ENCODE measurements around the gene CLCN3. TPM values are rescaled to one million over a fixed set of nuclear protein-coding genes. Genes with fewer than 3 reads are reported as not detected.
A peak's percentile ranks its signal among the peaks of the same experiment; 100 is the strongest.

CLCN3 gene
- total RNA-seq, 1 experiment from 2014 or later = 16.9 TPM

- ChIA-PET CTCF (interaction anchor here (1.0 kb wide), 1 partner anchor 40 kb away, joined by 3 read pairs; no protein-coding TSS in a partner anchor), POLR2A (ENCODE audit: unreplicated experiment) (interaction anchor here (0.6 kb wide), 1 partner anchor 1010 kb away, joined by 3 read pairs; no protein-coding TSS in a partner anchor)
- Histone ChIP-seq H3F3A (ENCODE audit: low read length, unreplicated experiment) (no peaks in the 10 kb centered on the region), H4K20me1 (ENCODE audit: low read length) (no peaks in the 10 kb centered on the region), H3K79me2 (ENCODE audit: low read length) (peaks cover 41% of the 10 kb centered on the region), H3K9me3 (ENCODE audit: low read length) (no peaks in the 10 kb centered on the region), H3K4me1 (ENCODE audit: insufficient read depth, low read length) (peaks cover 19% of the 10 kb centered on the region), H3K9me2 (replicated peaks; ENCODE audit: low read length) (no peaks in the 10 kb centered on the region), H3K36me3 (ENCODE audit: low read depth, low read length) (no peaks in the 10 kb centered on the region), H3K4me3 (ENCODE audit: low read length) (peak overlapping the region; percentile 92), H3K4me2 (ENCODE audit: low read length) (peak overlapping the region; percentile 89), H3K27ac (ENCODE audit: low read length) (peak overlapping the region; percentile 69), H2AFZ (ENCODE audit: low read length) (peak overlapping the region; percentile 80), H3K27me3 (ENCODE audit: low read length) (no peaks in the 10 kb centered on the region), H3K9ac (ENCODE audit: low read length) (peak overlapping the region; percentile 92)
- intact Hi-C loops (cut with micrococcal nuclease) = no loop called here
- ATAC-seq (peak; percentile 50), DNase-seq (peak; percentile 72)
- TF ChIP-seq, protein P1, sequence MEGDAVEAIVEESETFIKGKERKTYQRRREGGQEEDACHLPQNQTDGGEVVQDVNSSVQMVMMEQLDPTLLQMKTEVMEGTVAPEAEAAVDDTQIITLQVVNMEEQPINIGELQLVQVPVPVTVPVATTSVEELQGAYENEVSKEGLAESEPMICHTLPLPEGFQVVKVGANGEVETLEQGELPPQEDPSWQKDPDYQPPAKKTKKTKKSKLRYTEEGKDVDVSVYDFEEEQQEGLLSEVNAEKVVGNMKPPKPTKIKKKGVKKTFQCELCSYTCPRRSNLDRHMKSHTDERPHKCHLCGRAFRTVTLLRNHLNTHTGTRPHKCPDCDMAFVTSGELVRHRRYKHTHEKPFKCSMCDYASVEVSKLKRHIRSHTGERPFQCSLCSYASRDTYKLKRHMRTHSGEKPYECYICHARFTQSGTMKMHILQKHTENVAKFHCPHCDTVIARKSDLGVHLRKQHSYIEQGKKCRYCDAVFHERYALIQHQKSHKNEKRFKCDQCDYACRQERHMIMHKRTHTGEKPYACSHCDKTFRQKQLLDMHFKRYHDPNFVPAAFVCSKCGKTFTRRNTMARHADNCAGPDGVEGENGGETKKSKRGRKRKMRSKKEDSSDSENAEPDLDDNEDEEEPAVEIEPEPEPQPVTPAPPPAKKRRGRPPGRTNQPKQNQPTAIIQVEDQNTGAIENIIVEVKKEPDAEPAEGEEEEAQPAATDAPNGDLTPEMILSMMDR (conservative IDR thresholded peaks at IDR 0.05; ENCODE audit: low read depth, low read length) = peak; percentile 48; the same call in 1 of the 2 replicates
- TF ChIP-seq EZH2phosphoT487 (IDR thresholded peaks at IDR 0.05; ENCODE audit: borderline replicate concordance, low read length) (no peak), EZH2 (IDR thresholded peaks at IDR 0.05; ENCODE audit: low read length, unreplicated experiment) (no peak)
- BruUV-seq (replicated peaks) = TSS peak; percentile 90
These were observed 840 bp upstream of the CLCN3 start for GRCh38 chr4:169619518-169619957.

GRCh38 chr4:169620880-169621248 lies 486 bp downstream of the CLCN3 start:
- H3K27ac ChIP-seq (ENCODE audit: low read length) = peak overlapping the region; percentile 83
- H3K79me2 ChIP-seq (ENCODE audit: low read length) = peaks cover 54% of the 10 kb centered on the region
- ATAC-seq (no peak), DNase-seq (peak; percentile 10)
- H3K9ac ChIP-seq (ENCODE audit: low read length) = peak overlapping the region; percentile 92
- H3K27me3 ChIP-seq (ENCODE audit: low read length) = no peaks in the 10 kb centered on the region
- H3K9me3 ChIP-seq (ENCODE audit: low read length) = no peaks in the 10 kb centered on the region
- ChIA-PET POLR2A (ENCODE audit: unreplicated experiment) (no interaction called here), CTCF (no interaction called here)
- peaks cover 19% of the 10 kb centered on the region for H3K4me1 ChIP-seq (ENCODE audit: insufficient read depth, low read length)
- no peaks in the 10 kb centered on the region for H4K20me1 ChIP-seq (ENCODE audit: low read length)
- BruUV-seq (replicated peaks) = TSS peak; percentile 86
- intact Hi-C loops (cut with micrococcal nuclease) = loop anchor here (1.0 to 10.0 kb wide), 4 partner anchors 14 to 174 kb away; no protein-coding TSS in a partner anchor
- H3K4me3 ChIP-seq (ENCODE audit: low read length) = peak overlapping the region; percentile 92
- peak overlapping the region; percentile 71 for H2AFZ ChIP-seq (ENCODE audit: low read length)
- peak overlapping the region; percentile 89 for H3K4me2 ChIP-seq (ENCODE audit: low read length)
- no peaks in the 10 kb centered on the region for H3K9me2 ChIP-seq (replicated peaks; ENCODE audit: low read length)
- no peaks in the 10 kb centered on the region for H3K36me3 ChIP-seq (ENCODE audit: low read depth, low read length)
- H3F3A ChIP-seq (ENCODE audit: low read length, unreplicated experiment) = no peaks in the 10 kb centered on the region
- TF ChIP-seq EZH2 (IDR thresholded peaks at IDR 0.05; ENCODE audit: low read length, unreplicated experiment) = no peak
- TF ChIP-seq, protein P1 (conservative IDR thresholded peaks at IDR 0.05; ENCODE audit: low read depth, low read length) = no peak
- no peak for TF ChIP-seq EZH2phosphoT487 (IDR thresholded peaks at IDR 0.05; ENCODE audit: borderline replicate concordance, low read length)

DNA sequence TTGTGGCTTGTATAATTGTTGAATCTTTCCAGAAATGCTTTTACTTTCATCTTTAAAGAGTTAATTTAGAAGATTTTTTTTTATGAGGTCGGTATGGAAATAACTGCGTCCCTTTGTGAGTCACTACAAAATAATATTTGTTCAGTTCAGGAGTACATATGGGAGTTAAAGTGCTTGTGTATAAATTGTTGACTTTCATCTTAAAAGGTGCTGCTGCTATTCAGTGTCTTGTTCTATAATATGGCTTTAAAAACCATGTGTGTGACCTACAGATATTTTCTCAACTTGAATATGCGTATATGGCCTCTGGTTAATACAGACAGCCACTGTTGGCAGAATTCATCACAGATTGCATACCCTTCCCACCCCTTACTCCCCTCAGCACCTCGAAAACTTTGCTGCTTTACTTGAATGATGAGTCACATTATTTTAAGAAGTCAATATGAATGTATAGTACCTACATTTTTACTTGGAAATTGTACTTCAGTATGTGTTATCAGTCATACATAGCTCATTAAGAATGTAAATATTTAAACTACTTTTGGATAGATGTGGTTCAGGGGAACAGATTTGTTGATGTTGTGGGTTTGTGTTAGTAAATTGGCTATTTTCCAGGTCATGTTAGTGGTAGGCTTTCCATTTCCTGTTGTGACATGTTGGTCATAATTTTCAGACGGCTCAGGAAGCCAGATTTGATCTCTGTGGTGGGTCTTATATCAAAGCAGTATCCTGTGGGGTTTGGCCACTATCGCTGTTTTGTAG lies 1.5 kb downstream of the CLCN3 start:
- DNase-seq = peak; percentile 65
- no TSS peak for BruUV-seq (replicated peaks)

More for the DNA sequence above, 1.5 kb downstream of the CLCN3 start:
- no peaks in the 10 kb centered on the region for H3F3A ChIP-seq (ENCODE audit: low read length, unreplicated experiment)
- peak overlapping the region; percentile 92 for H3K9ac ChIP-seq (ENCODE audit: low read length)
- peak overlapping the region; percentile 89 for H3K4me2 ChIP-seq (ENCODE audit: low read length)
- no peak for TF ChIP-seq EZH2 (IDR thresholded peaks at IDR 0.05; ENCODE audit: low read length, unreplicated experiment)
- TF ChIP-seq, protein P1 (conservative IDR thresholded peaks at IDR 0.05; ENCODE audit: low read depth, low read length) = no peak
- no peak for TF ChIP-seq EZH2phosphoT487 (IDR thresholded peaks at IDR 0.05; ENCODE audit: borderline replicate concordance, low read length)
- H3K4me1 ChIP-seq (ENCODE audit: insufficient read depth, low read length) = peaks cover 19% of the 10 kb centered on the region
- peaks cover 63% of the 10 kb centered on the region for H3K79me2 ChIP-seq (ENCODE audit: low read length)
- POLR2A ChIA-PET (ENCODE audit: unreplicated experiment) = no interaction called here
- no peaks in the 10 kb centered on the region for H3K9me3 ChIP-seq (ENCODE audit: low read length)
- intact Hi-C loops (cut with micrococcal nuclease) = loop anchor here (2.0 to 10.0 kb wide), 2 partner anchors 13 to 173 kb away; no protein-coding TSS in a partner anchor
- no peaks in the 10 kb centered on the region for H3K9me2 ChIP-seq (replicated peaks; ENCODE audit: low read length)
- no peak overlapping the region for H2AFZ ChIP-seq (ENCODE audit: low read length)
- H3K27me3 ChIP-seq (ENCODE audit: low read length) = no peaks in the 10 kb centered on the region
- peak; percentile 9 for ATAC-seq
- no peaks in the 10 kb centered on the region for H4K20me1 ChIP-seq (ENCODE audit: low read length)
- H3K4me3 ChIP-seq (ENCODE audit: low read length) = peak overlapping the region; percentile 92
- peak overlapping the region; percentile 83 for H3K27ac ChIP-seq (ENCODE audit: low read length)
- no peaks in the 10 kb centered on the region for H3K36me3 ChIP-seq (ENCODE audit: low read depth, low read length)
- CTCF ChIA-PET = no interaction called here
